ENCODE results near the gene CD83.

Gene CD83

GRCh38 chr6:14125346-14125745, 7.8 kb downstream of the CD83 start:
- no peak for TF ChIP-seq CTCF (IDR thresholded peaks at IDR 0.05; ENCODE audit: extremely low read depth, missing control alignments)
- no peak for DNase-seq (ENCODE audit: low spot score)

- TF ChIP-seq CTCF (IDR thresholded peaks at IDR 0.05; ENCODE audit: extremely low read depth, missing control alignments), result no peak
- DNase-seq (ENCODE audit: low spot score), result no peak
Observed at GRCh38 chr6:14126191-14126590, 8.6 kb downstream of the CD83 start.

- DNase-seq (ENCODE audit: low spot score), result no peak
- TF ChIP-seq CTCF (IDR thresholded peaks at IDR 0.05; ENCODE audit: extremely low read depth, missing control alignments), result no peak
Observed at GRCh38 chr6:14127611-14128010, 10.0 kb downstream of the CD83 start.

GRCh38 chr6:14128012-14128411, 10.4 kb downstream of the CD83 start:
- DNase-seq (ENCODE audit: low spot score), result no peak
- no peak for TF ChIP-seq CTCF (IDR thresholded peaks at IDR 0.05; ENCODE audit: extremely low read depth, missing control alignments)

GRCh38 chr6:14128746-14129145, 11.2 kb downstream of the CD83 start:
- no peak for TF ChIP-seq CTCF (IDR thresholded peaks at IDR 0.05; ENCODE audit: extremely low read depth, missing control alignments)
- no peak for DNase-seq (ENCODE audit: low spot score)

- DNase-seq (ENCODE audit: low spot score), result peak; percentile 49
- TF ChIP-seq CTCF (IDR thresholded peaks at IDR 0.05; ENCODE audit: extremely low read depth, missing control alignments), result peak; percentile 33
Observed at GRCh38 chr6:14129575-14129974, 12.0 kb downstream of the CD83 start.

GRCh38 chr6:14130435-14131075, 13.0 kb downstream of the CD83 start:
- DNase-seq (ENCODE audit: low spot score), result no peak
- TF ChIP-seq CTCF (IDR thresholded peaks at IDR 0.05; ENCODE audit: extremely low read depth, missing control alignments), result no peak
